RPMI7951 (cell line): ENCODE measurements around the gene RBMXL3. TPM values are rescaled to one million over a fixed set of nuclear protein-coding genes. Genes with fewer than 3 reads are reported as not detected.
"Not testable (repeated sequence)": the region's sequence is repeated elsewhere in the genome, so short reads cannot be mapped to it uniquely, and the experiment has no call there.

Experiments used
- DNase-seq: peaks from one replicate; pipeline ENCODE4 v3.0.0-alpha.2; 2012; ENCODE audit warnings: low read depth
- total RNA-seq: library from RNA; depleted of rRNA; stranded (reverse); fragments of >200 nt; shearing (Covaris generic); gene quantifications from 2 replicates; pipeline ENCODE4 v1.2.3, GENCODE V29; 2014; rRNA removed

The RBMXL3 gene
- total RNA-seq, result not detected in 2 replicates

GRCh38 chrX:115189110-115189509 lies at the start of gene RBMXL3:
TSS of gene RBMXL3 (plus strand) at chrX:115189410. CDS start at chrX:115189442, 32 bp downstream.
- no peak for DNase-seq

- DNase-seq, result no peak
These were observed 47.2 kb upstream of the RBMXL3 start for GRCh38 chrX:115142057-115142456.

- peak; percentile 8 for DNase-seq
These were observed 42.0 kb upstream of the RBMXL3 start for GRCh38 chrX:115147220-115147619.

DNA sequence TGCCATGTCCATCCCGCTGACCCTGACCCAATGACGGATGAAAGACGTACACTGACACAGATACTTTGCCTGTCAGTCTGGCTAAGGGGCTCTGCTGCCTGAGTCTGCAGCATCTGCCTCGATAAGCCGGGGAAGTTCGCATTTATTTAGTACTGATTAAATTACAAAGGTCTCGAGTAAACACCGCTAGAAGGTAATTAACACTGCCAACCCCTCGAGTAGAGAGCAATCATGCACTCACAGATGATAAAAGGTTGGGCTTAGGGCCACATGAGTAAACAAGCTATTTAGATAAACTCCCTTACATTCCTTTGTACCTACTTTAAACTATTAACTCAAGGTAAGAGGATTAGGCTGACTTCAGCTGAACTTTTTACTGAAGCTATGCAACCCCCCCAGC lies 16.0 kb upstream of the RBMXL3 start:
- DNase-seq, result no peak

- DNase-seq, result no peak
These were observed 14.7 kb upstream of the RBMXL3 start for GRCh38 chrX:115174548-115174947.

GRCh38 chrX:115177932-115178331 lies 11.3 kb upstream of the RBMXL3 start:
- DNase-seq, result no peak

GRCh38 chrX:115178473-115178872 lies 10.7 kb upstream of the RBMXL3 start:
- DNase-seq, result no peak

- no peak for DNase-seq
These were observed 5.2 kb upstream of the RBMXL3 start for GRCh38 chrX:115183980-115184379.

DNA sequence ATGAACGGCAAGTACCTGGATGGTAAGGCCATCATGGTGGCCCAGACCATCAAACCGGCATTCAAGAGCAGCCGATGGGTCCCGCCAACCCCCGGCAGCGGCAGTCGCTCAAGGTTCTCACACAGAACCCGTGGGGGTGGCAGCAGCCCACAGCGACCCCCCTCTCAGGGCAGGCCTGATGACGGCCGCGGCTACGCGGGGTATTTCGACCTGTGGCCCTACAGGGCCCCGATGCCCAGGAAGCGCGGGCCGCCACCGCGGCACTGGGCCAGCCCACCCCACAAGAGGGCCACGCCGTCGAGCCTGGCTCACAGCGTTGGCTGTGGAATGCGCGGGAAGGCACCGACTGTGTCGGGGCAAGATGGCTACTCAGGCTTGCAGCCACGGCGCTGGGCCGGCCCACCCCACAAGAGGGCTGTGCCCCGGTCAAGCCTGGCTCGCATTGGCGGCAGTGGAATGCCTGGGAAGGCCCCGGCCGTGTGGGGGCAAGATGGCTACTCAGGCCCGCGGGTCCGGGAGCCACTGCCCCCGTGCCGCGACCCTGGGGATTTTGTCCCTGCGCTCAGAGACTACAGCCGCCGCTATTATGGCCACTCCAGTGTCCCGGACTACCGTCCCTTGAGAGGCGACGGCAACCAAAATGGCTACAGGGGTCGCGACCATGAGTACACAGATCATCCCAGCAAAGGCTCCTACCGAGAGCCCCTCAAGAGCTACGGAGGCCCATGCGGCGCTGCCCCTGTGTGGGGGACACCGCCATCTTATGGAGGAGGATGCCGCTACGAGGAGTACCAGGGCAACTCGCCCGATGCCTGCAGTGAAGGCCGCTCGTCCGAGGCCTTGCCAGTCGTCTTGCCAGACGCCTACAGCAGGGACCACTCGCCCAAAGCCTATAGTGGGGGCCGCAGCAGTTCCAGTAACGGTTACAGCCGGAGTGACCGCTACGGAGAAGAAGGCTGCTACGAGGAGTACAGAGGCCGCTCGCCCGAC lies 731 bp downstream of the RBMXL3 start:
- no peak for DNase-seq

DNA sequence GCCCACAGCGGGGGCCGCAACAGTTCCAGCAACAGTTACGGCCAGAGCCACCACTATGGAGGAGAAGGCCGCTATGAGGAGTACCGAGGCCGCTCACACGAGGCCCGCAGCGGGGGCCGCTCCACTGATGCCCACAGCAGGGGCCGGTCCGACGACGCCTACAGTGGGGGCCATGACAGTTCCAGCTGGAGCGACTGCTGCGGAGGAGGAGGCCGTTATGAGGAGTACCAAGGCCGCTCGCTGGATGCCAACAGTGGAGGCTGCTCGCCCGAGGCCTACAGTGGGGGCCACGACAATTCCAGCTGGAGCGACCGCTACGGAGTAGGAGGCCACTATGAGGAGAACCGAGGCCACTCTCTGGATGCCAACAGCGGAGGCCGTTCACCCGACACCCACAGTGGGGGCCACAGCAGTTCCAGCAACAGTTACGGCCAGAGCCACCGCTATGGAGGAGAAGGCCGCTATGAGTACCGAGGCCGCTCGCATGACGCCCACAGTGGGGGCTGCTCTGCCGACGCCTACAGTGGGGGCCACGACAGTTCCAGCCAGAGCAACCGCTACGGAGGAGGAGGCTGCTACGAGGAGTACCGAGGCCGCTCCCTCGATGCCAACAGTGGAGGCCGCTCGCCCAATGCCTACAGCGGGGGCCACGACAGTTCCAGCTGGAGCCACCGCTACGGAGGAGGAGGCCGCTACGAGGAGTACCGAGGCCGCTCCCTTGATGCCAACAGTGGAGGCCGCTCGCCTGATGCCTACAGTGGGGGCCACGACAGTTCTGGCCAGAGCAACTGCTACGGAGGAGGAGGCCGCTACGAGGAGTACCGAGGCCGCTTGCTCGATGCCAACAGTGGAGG lies 1.7 kb downstream of the RBMXL3 start:
- no peak for DNase-seq

- no peak for DNase-seq
These were observed 2.5 kb downstream of the RBMXL3 start for GRCh38 chrX:115191490-115192243.

- no peak for DNase-seq
These were observed 3.1 kb downstream of the RBMXL3 start for GRCh38 chrX:115192244-115192700.

DNA sequence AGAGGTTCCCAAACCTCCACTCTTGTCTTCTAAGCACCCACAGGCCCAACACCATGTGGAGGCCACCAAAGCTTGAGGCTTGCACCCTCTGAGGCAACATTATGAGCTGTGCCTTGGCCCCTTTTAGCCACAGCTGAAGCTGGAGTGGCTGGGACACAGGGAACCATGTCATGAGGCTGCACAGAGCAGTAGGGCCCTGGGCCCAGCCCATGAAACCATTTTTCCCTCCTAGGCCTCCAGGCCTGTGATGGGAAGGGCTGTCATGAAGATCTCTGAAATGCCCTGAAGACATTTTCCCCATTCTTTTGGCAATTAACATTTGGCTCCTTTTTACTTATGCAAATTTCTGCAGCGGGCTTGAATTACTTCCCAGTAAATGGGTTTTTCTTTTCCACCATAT lies 14.8 kb downstream of the RBMXL3 start:
- DNase-seq, result no peak

GRCh38 chrX:115209547-115209946 lies 20.3 kb downstream of the RBMXL3 start:
- DNase-seq, result not testable (repeated sequence)

GRCh38 chrX:115214151-115214550 lies 24.9 kb downstream of the RBMXL3 start:
- no peak for DNase-seq

DNA sequence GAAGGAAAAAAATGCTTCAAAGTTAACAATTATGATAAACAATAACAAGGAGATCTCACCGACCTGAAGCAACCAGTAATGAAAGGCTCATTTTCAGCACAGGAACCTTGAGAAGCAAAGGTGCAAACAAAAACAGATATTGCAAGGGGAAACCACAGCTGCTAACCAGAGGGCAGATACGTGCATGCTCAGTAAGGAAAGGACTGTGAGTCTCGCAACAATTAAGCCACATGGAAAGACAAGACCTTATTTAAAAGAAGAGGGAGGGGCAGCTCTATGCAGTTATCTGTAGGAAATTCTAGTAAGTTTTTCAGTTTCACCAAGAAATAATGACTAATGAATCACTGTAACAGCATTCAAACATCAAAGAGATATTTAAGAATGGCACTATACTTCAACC lies 25.4 kb downstream of the RBMXL3 start:
- no peak for DNase-seq

GRCh38 chrX:115217346-115217745 lies 28.1 kb downstream of the RBMXL3 start:
- DNase-seq, result not testable (repeated sequence)

DNA sequence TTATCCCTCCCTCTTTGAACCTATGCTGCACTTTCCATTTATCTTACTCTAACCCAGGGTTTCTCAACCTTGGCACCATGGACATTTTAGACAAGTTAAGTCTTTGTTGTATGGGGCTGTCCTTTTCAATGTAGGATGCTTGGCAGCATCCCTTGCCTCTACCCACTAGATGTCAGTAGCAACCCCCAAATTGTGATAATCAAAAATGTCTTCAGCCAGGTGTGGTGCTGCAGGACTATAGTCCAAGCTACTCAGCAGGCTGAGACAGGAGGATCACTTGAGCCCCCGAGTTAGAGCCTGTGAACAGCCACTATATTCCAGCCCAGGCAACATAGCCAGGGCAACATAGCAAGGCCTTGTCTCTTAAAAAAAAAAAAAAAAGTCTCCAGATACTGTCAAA lies 37.7 kb downstream of the RBMXL3 start:
- peak; percentile 1 for DNase-seq

DNA sequence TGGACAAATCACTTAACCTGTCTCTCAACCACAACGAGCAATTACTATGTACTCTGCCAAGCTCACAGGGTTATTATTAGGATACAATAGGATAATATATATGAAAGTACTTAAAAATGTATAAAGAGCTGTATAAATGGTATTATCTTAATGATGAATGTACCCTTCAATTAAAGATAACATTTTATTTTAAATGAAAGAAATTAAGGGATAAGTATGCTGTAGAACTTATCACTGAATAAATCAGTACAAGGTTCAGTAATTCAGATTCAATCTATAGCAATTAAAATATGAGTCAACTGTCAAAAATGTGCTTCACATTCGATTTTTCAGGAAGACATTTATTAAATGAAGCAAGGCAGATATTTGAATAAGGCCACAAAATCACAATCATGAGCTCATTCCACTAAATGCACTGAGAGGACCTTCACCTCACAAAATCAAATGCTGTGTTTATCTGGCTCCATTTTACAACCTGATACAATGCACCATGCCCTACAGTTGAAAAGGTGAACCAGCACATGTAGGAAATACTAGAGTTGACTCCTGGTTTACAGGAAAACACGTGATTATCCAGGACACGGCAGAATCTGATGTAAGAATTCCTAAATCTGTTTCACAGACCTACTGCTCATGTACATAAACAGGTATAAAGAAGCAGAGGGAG lies 40.3 kb downstream of the RBMXL3 start:
- DNase-seq, result no peak

DNA sequence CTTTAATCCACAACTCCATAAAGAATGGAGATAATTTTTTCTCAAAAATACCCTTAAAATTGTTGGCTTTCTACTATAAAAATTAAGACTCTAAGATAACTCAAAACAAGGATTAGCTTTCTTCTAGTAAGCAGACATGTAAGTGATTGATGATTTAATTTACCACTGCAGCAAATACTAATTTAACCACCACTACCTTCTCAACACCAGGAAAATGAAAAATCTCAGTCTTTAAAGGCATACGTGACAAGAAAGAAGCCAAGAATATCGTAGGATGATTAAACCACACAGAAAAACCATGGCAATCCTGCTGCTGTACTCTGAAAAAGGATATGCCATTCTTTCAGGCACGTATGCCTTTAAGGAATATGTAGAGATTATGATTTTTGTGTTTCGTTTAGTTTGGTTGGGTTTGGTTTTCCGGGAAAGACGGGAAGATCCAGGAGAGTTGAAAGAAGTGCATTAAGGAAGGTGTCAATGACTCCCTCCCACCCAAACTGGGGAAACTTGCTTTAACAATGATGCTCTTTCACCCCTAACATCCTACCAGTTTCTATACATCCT lies 43.8 kb downstream of the RBMXL3 start:
- DNase-seq, result no peak
